WTC11 (cell line): ENCODE measurements around the gene HUS1. TPM values are rescaled to one million over a fixed set of nuclear protein-coding genes. Genes with fewer than 3 reads are reported as not detected.

Experiments used
- ATAC-seq: fragments of 200-7000 bp; cut with Tn5 transposase; 2 replicates; pipeline ENCODE4 v1.10.0; 2021; ENCODE audit warnings: mild to moderate bottlenecking, moderate library complexity
- CTCF ChIA-PET: fragments of 300-600 bp; sonication (Branson Sonifier 250); formaldehyde crosslinking; loops from one replicate; lab custom pipeline; 2021; ENCODE audit warnings: antibody characterized with exemption; lab: Charles Lee
- POLR2A ChIA-PET: fragments of 350-600 bp; sonication (Branson Sonifier 250); formaldehyde crosslinking; loops from one replicate; lab custom pipeline; 2021; ENCODE audit warnings: antibody characterized with exemption; lab: Charles Lee
- DNase-seq: peaks from one replicate; pipeline ENCODE4 v3.0.0; 2021; ENCODE audit warnings: low spot score
- H3K27ac Mint-ChIP-seq: 2 replicates; pipeline ENCODE4 v1.8.0; 2021; ENCODE audit warnings: mixed read lengths
- H3K27me3 Mint-ChIP-seq: 2 replicates; pipeline ENCODE4 v1.8.0; 2021; ENCODE audit warnings: low read depth, mild to moderate bottlenecking, moderate library complexity, mixed read lengths
- H3K36me3 Mint-ChIP-seq: 2 replicates; pipeline ENCODE4 v1.8.0; 2021; ENCODE audit warnings: mixed read lengths
- H3K4me1 Mint-ChIP-seq: 2 replicates; pipeline ENCODE4 v1.8.0; 2022; ENCODE audit warnings: mixed read lengths
- H3K4me3 Mint-ChIP-seq: 2 replicates; pipeline ENCODE4 v1.8.0; 2021; ENCODE audit warnings: mild to moderate bottlenecking, moderate library complexity, mixed read lengths
- H3K9me3 Mint-ChIP-seq: 2 replicates; pipeline ENCODE4 v1.8.0; 2021; ENCODE audit warnings: mixed read lengths
- CREB1 ChIP-seq: sonication (generic); formaldehyde crosslinking; IDR thresholded peaks from 2 replicates; pipeline ENCODE4 v1.8.0; 2023; ENCODE audit warnings: mild to moderate bottlenecking, missing genetic modification reagents
- ELF4 ChIP-seq: sonication (generic); formaldehyde crosslinking; IDR thresholded peaks from 2 replicates; pipeline ENCODE4 v1.8.1; 2022; ENCODE audit warnings: low read depth, mild to moderate bottlenecking, moderate library complexity, missing genetic modification reagents
- ERG ChIP-seq: fragments of 250-450 bp; sonication (Bioruptor Pico); IDR thresholded peaks from 2 replicates; pipeline ENCODE4 v1.8.0; 2021; ENCODE audit warnings: mild to moderate bottlenecking
- GRHL2 ChIP-seq: fragments of 250-450 bp; sonication (Bioruptor Pico); IDR thresholded peaks from 2 replicates; pipeline ENCODE4 v1.8.0; 2022; ENCODE audit warnings: mild to moderate bottlenecking, moderate library complexity; ENCODE audit not compliant: insufficient replicate concordance, severe bottlenecking
- NFATC4 ChIP-seq: fragments of 250-450 bp; sonication (Bioruptor Pico); IDR thresholded peaks from 2 replicates; pipeline ENCODE4 v1.9.0; 2021; ENCODE audit warnings: mild to moderate bottlenecking
- NR2C2 ChIP-seq: sonication (generic); formaldehyde crosslinking; IDR thresholded peaks from 2 replicates; pipeline ENCODE4 v1.8.0; 2022; ENCODE audit warnings: mild to moderate bottlenecking, missing genetic modification reagents
- RELA ChIP-seq: sonication (generic); formaldehyde crosslinking; IDR thresholded peaks from 2 replicates; pipeline ENCODE4 v1.8.1; 2022; ENCODE audit warnings: missing genetic modification reagents, mild to moderate bottlenecking, borderline replicate concordance
- TP53 ChIP-seq: sonication (generic); formaldehyde crosslinking; IDR thresholded peaks from 2 replicates; pipeline ENCODE4 v1.8.1; 2023; ENCODE audit warnings: mild to moderate bottlenecking, missing genetic modification reagents
- ZNF121 ChIP-seq: sonication (generic); formaldehyde crosslinking; IDR thresholded peaks from 2 replicates; pipeline ENCODE4 v1.8.0; 2023; ENCODE audit warnings: missing genetic modification reagents
- ZNF232 ChIP-seq: sonication (generic); formaldehyde crosslinking; IDR thresholded peaks from 2 replicates; pipeline ENCODE4 v1.8.0; 2022; ENCODE audit warnings: mild to moderate bottlenecking, missing genetic modification reagents
- ZNF396 ChIP-seq: fragments of 250-450 bp; sonication (Bioruptor Pico); IDR thresholded peaks from 2 replicates; pipeline ENCODE4 v1.8.0; 2021; ENCODE audit warnings: mild to moderate bottlenecking, moderate library complexity, borderline replicate concordance
- total RNA-seq: library from RNA; stranded (reverse); gene quantifications from 3 replicates; pipeline ENCODE4 v1.2.3, GENCODE V29; 2021
- TF ChIP-seq, protein P1 (sequence below): sonication (generic); formaldehyde crosslinking; conservative IDR thresholded peaks from 2 replicates; pipeline ENCODE4 v1.8.1; 2023; ENCODE audit warnings: mild to moderate bottlenecking, low read depth, missing genetic modification reagents, moderate library complexity
- TF ChIP-seq, protein P2 (sequence below): sonication (generic); formaldehyde crosslinking; IDR thresholded peaks from 2 replicates; pipeline ENCODE4 v1.8.1; 2023; ENCODE audit warnings: mild to moderate bottlenecking, missing genetic modification reagents, moderate library complexity
- TF ChIP-seq, protein P3 (sequence below): fragments of 250-450 bp; sonication (Bioruptor Pico); IDR thresholded peaks from 2 replicates; pipeline ENCODE4 v1.9.0; 2021; ENCODE audit warnings: moderate library complexity, mild to moderate bottlenecking, inconsistent platforms, borderline replicate concordance

Gene HUS1
- total RNA-seq, 1 experiment from 2014 or later: 33.4 TPM

DNA sequence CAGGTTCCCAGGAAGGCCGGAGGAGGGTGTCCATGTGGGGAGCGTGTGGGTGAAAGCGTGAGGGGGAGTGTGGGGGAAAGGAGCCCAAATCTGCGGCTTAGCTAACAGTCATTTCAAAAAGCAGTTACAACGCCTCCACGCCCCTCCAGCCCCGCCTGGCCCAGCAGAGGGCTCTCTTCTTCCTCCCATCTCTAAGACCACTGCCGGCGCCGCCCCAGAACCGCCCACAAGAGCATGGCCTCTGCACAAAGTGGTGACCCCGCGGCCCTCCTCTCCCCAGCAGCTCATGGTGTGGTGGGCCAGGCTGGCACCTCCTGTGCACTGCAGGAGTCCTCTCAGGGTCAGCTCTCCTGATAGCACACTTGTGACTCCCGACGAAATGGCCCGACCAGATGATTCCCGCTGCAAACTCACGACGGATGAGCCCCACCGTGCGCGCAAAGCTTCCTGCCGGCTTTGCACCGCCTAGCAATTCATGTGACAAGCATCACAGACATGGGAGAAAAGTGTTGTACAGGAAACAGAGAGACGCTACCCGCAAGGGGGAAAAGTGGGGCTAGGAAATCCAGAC, 12.4 kb upstream of the HUS1 start (continued):
- no peak for TF ChIP-seq GRHL2 (CRISPR knock-in tag)
- TF ChIP-seq, all 79 proteins: peak for 14

GRCh38 chr7:47991270-47991669, 11.9 kb upstream of the HUS1 start:
- CTCF ChIA-PET: interaction anchor here (0.8 to 2.3 kb wide), 18 partner anchors 8 to 164 kb away, joined by 3 to 23 read pairs (median 6); partner anchors contain the start of gene UPP1
- DNase-seq (no peak), ATAC-seq (no peak)
- TF ChIP-seq ZNF121: no peak
- H3K27ac Mint-ChIP-seq: peak overlapping the region; percentile 84
- no peaks in the 10 kb centered on the region; the same call in 1 of the 2 replicates for H3K27me3 Mint-ChIP-seq
- peaks cover 39% of the 10 kb centered on the region for H3K4me1 Mint-ChIP-seq
- H3K9me3 Mint-ChIP-seq: peaks cover 18% of the 10 kb centered on the region
- H3K4me3 Mint-ChIP-seq: peak overlapping the region; percentile 75
- POLR2A ChIA-PET: interaction anchor here (0.5 to 2.2 kb wide), 5 partner anchors 38 to 532 kb away, joined by 3 to 17 read pairs (median 3); partner anchors contain the start of gene UPP1
- peaks cover 4% of the 10 kb centered on the region; the same call in 1 of the 2 replicates for H3K36me3 Mint-ChIP-seq

- peaks cover 4% of the 10 kb centered on the region; the same call in 1 of the 2 replicates for H3K36me3 Mint-ChIP-seq
- H3K4me1 Mint-ChIP-seq: peaks cover 39% of the 10 kb centered on the region
- POLR2A ChIA-PET: interaction anchor here (0.5 kb wide), 1 partner anchor 531 kb away, joined by 3 read pairs; no protein-coding TSS in a partner anchor
- no peaks in the 10 kb centered on the region; the same call in 1 of the 2 replicates for H3K27me3 Mint-ChIP-seq
- TF ChIP-seq ZNF396 (CRISPR knock-in tag) (no peak), NFATC4 (CRISPR knock-in tag) (no peak), CREB1 (no peak), NR2C2 (no peak), ELF4 (CRISPR knock-in tag) (no peak), TP53 (CRISPR knock-in tag) (no peak), RELA (no peak), ZNF232 (CRISPR knock-in tag) (no peak), ERG (CRISPR knock-in tag) (no peak)
- TF ChIP-seq, protein P1, sequence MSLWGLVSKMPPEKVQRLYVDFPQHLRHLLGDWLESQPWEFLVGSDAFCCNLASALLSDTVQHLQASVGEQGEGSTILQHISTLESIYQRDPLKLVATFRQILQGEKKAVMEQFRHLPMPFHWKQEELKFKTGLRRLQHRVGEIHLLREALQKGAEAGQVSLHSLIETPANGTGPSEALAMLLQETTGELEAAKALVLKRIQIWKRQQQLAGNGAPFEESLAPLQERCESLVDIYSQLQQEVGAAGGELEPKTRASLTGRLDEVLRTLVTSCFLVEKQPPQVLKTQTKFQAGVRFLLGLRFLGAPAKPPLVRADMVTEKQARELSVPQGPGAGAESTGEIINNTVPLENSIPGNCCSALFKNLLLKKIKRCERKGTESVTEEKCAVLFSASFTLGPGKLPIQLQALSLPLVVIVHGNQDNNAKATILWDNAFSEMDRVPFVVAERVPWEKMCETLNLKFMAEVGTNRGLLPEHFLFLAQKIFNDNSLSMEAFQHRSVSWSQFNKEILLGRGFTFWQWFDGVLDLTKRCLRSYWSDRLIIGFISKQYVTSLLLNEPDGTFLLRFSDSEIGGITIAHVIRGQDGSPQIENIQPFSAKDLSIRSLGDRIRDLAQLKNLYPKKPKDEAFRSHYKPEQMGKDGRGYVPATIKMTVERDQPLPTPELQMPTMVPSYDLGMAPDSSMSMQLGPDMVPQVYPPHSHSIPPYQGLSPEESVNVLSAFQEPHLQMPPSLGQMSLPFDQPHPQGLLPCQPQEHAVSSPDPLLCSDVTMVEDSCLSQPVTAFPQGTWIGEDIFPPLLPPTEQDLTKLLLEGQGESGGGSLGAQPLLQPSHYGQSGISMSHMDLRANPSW (CRISPR knock-in tag): no peak
- TF ChIP-seq, protein P2, sequence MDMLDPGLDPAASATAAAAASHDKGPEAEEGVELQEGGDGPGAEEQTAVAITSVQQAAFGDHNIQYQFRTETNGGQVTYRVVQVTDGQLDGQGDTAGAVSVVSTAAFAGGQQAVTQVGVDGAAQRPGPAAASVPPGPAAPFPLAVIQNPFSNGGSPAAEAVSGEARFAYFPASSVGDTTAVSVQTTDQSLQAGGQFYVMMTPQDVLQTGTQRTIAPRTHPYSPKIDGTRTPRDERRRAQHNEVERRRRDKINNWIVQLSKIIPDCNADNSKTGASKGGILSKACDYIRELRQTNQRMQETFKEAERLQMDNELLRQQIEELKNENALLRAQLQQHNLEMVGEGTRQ (CRISPR knock-in tag): no peak
- TF ChIP-seq, protein P3, sequence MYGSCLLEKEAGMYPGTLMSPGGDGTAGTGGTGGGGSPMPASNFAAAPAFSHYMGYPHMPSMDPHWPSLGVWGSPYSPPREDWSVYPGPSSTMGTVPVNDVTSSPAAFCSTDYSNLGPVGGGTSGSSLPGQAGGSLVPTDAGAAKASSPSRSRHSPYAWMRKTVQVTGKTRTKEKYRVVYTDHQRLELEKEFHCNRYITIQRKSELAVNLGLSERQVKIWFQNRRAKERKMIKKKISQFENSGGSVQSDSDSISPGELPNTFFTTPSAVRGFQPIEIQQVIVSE (CRISPR knock-in tag): no peak
- CTCF ChIA-PET: interaction anchor here (1.7 to 2.3 kb wide), 4 partner anchors 22 to 164 kb away, joined by 4 to 23 read pairs (median 14); partner anchors contain the start of gene UPP1
- ATAC-seq (no peak), DNase-seq (no peak)
- H3K27ac Mint-ChIP-seq: peak overlapping the region; percentile 97
- H3K9me3 Mint-ChIP-seq: peaks cover 18% of the 10 kb centered on the region
- no peak overlapping the region for H3K4me3 Mint-ChIP-seq
These were observed 11.2 kb upstream of the HUS1 start for GRCh38 chr7:47990592-47990991.
